GM23338 (cell line): ENCODE results near the gene ASTL. TPM values are rescaled to one million over a fixed set of nuclear protein-coding genes. Genes with fewer than 3 reads are reported as not detected.
A peak's percentile ranks its signal among the peaks of the same experiment; 100 is the strongest.

ENCODE experiments used
- ATAC-seq: fragments of 200-7000 bp; cut with Tn5 transposase; 3 replicates; pipeline ENCODE4 v1.9.1; 2020
- DNase-seq: peaks from one replicate; pipeline ENCODE4 v3.0.0-alpha.2; 2015; ENCODE audit warnings: low spot score
- H2AFZ ChIP-seq: fragments of 200-600 bp; sonication (generic); 2 replicates; pipeline ENCODE4 v1.8.0; 2016; ENCODE audit warnings: antibody characterized with exemption, mild to moderate bottlenecking, moderate library complexity
- H3F3A ChIP-seq: fragments of 200-600 bp; sonication (generic); replicated peaks from 2 replicates; pipeline ENCODE4 v1.8.0; 2017; ENCODE audit warnings: antibody characterized with exemption, mixed run types, low read depth
- H3K27ac ChIP-seq: fragments of 200-600 bp; sonication (generic); 2 replicates; pipeline ENCODE4 v1.6.1; 2016; ENCODE audit warnings: low read depth
- H3K27me3 ChIP-seq: fragments of 200-600 bp; sonication (generic); 2 replicates; pipeline ENCODE4 v1.8.0; 2016; ENCODE audit warnings: mild to moderate bottlenecking, mixed run types, moderate library complexity; ENCODE audit not compliant: insufficient read depth
- H3K36me3 ChIP-seq: fragments of 200-600 bp; sonication (generic); 2 replicates; pipeline ENCODE4 v1.8.0; 2016; ENCODE audit warnings: mild to moderate bottlenecking; ENCODE audit not compliant: insufficient read depth
- H3K4me1 ChIP-seq: fragments of 200-600 bp; sonication (generic); 2 replicates; pipeline ENCODE4 v1.8.0; 2016; ENCODE audit warnings: mild to moderate bottlenecking, moderate library complexity; ENCODE audit not compliant: insufficient read depth
- H3K4me2 ChIP-seq: fragments of 200-600 bp; sonication (generic); 2 replicates; pipeline ENCODE4 v1.7.1; 2017; ENCODE audit warnings: mixed run types
- H3K4me3 ChIP-seq: fragments of 200-600 bp; sonication (generic); 2 replicates; pipeline ENCODE4 v1.6.1; 2016; ENCODE audit warnings: mixed run types
- H3K79me2 ChIP-seq: fragments of 200-600 bp; sonication (generic); replicated peaks from 2 replicates; pipeline ENCODE4 v1.8.0; 2017; ENCODE audit warnings: mild to moderate bottlenecking; ENCODE audit not compliant: insufficient read depth
- H3K9me2 ChIP-seq: fragments of 200-600 bp; sonication (generic); 2 replicates; pipeline ENCODE4 v1.8.0; 2017; ENCODE audit not compliant: insufficient read depth
- H4K20me1 ChIP-seq: fragments of 200-600 bp; sonication (generic); replicated peaks from 2 replicates; pipeline ENCODE4 v1.8.0; 2017; ENCODE audit warnings: mild to moderate bottlenecking; ENCODE audit not compliant: insufficient read depth
- H3K27ac Mint-ChIP-seq: 2 replicates; pipeline ENCODE4 v1.8.0; 2020; ENCODE audit warnings: inconsistent platforms, mild to moderate bottlenecking, moderate library complexity, mixed read lengths
- H3K27me3 Mint-ChIP-seq: 3 replicates; pipeline ENCODE4 v1.8.0; 2022; ENCODE audit warnings: low read depth, mild to moderate bottlenecking, moderate library complexity, mixed read lengths, inconsistent platforms; ENCODE audit not compliant: insufficient read depth, poor library complexity
- H3K36me3 Mint-ChIP-seq: 3 replicates; pipeline ENCODE4 v1.8.0; 2021; ENCODE audit warnings: low read depth, mild to moderate bottlenecking, inconsistent platforms, moderate library complexity, mixed read lengths
- H3K4me1 Mint-ChIP-seq: 3 replicates; pipeline ENCODE4 v1.8.0; 2020; ENCODE audit warnings: mild to moderate bottlenecking, inconsistent platforms, mixed read lengths
- H3K4me3 Mint-ChIP-seq: 3 replicates; pipeline ENCODE4 v1.8.0; 2021; ENCODE audit warnings: moderate library complexity, mild to moderate bottlenecking, inconsistent platforms, mixed read lengths
- H3K9me3 Mint-ChIP-seq: 3 replicates; pipeline ENCODE4 v1.8.0; 2020; ENCODE audit warnings: moderate library complexity, mild to moderate bottlenecking, inconsistent platforms, mixed read lengths
- CREB1 ChIP-seq: fragments of 250-450 bp; sonication (Bioruptor Pico); IDR thresholded peaks from 2 replicates; pipeline ENCODE4 v1.5.0; 2020; ENCODE audit warnings: low read depth, mild to moderate bottlenecking, moderate library complexity
- CTCF ChIP-seq, 2 experiments: fragments of 200-600 bp in 1 of 2; sonication (generic) in 1 of 2; conservative IDR thresholded peaks; 2 replicates each; pipeline versions ENCODE4 v1.5.1 to v1.6.1; 2016 to 2017; ENCODE audit warnings: antibody characterized with exemption in 2 of 2, low read depth in 2 of 2, mild to moderate bottlenecking in 2 of 2, moderate library complexity in 1 of 2
- ETS1 ChIP-seq: IDR thresholded peaks from 2 replicates; pipeline ENCODE4 v1.6.1; 2016; ENCODE audit warnings: antibody characterized with exemption
- EZH2 ChIP-seq: fragments of 200-600 bp; sonication (generic); IDR thresholded peaks from one replicate; pipeline ENCODE4 v1.8.0; 2017; ENCODE audit warnings: antibody characterized with exemption, mild to moderate bottlenecking, low read depth; ENCODE audit not compliant: unreplicated experiment
- EZH2phosphoT487 ChIP-seq: fragments of 200-600 bp; sonication (generic); IDR thresholded peaks from one replicate; pipeline ENCODE4 v1.8.1; 2018; ENCODE audit warnings: antibody characterized with exemption; ENCODE audit not compliant: unreplicated experiment
- JUNB ChIP-seq: IDR thresholded peaks from one replicate; pipeline ENCODE4 v1.6.1; 2016; ENCODE audit warnings: antibody characterized with exemption; ENCODE audit not compliant: unreplicated experiment
- NANOG ChIP-seq: IDR thresholded peaks from 2 replicates; pipeline ENCODE4 v1.6.1; 2016; ENCODE audit warnings: antibody characterized with exemption, borderline replicate concordance
- POLR2AphosphoS5 ChIP-seq: IDR thresholded peaks from 2 replicates; pipeline ENCODE4 v1.6.1; 2016; ENCODE audit warnings: antibody characterized with exemption, low read depth
- STAT1 ChIP-seq: IDR thresholded peaks from one replicate; pipeline ENCODE4 v1.6.1; 2016; ENCODE audit warnings: antibody characterized with exemption; ENCODE audit not compliant: unreplicated experiment
- ZNF114 ChIP-seq: fragments of 250-450 bp; sonication (Bioruptor Pico); IDR thresholded peaks from 2 replicates; pipeline ENCODE4 v1.5.0; 2020; ENCODE audit warnings: mild to moderate bottlenecking, moderate library complexity
- ZNF331 ChIP-seq: fragments of 250-450 bp; sonication (Bioruptor Pico); IDR thresholded peaks from 2 replicates; pipeline ENCODE4 v1.5.0; 2020; ENCODE audit warnings: low read depth, mild to moderate bottlenecking, moderate library complexity
- polyA plus RNA-seq: library from polyadenylated mRNA; unstranded; fragments of >200 nt; fragmentation: Nextera tagmentation; extraction: Ambion mirVana; gene quantifications from 2 replicates; pipeline ENCODE4 v1.2.1, GENCODE V29; 2016
- total RNA-seq: library from RNA; depleted of rRNA; stranded (reverse); fragments of >200 nt; shearing (Covaris generic); gene quantifications from 2 replicates; pipeline ENCODE4 v1.2.3, GENCODE V29; 2014
- TF ChIP-seq, protein P1 (sequence below): fragments of 250-450 bp; sonication (Bioruptor Pico); IDR thresholded peaks from 2 replicates; pipeline ENCODE4 v1.5.0; 2020; ENCODE audit warnings: mild to moderate bottlenecking, moderate library complexity
- TF ChIP-seq, protein P2 (sequence below): IDR thresholded peaks from one replicate; pipeline ENCODE4 v1.6.1; 2018; ENCODE audit warnings: antibody characterized with exemption; ENCODE audit not compliant: unreplicated experiment

The ASTL gene
- total and polyA plus RNA-seq, 2 experiments from 2014 or later = 0.23 TPM; not detected in 1

DNA sequence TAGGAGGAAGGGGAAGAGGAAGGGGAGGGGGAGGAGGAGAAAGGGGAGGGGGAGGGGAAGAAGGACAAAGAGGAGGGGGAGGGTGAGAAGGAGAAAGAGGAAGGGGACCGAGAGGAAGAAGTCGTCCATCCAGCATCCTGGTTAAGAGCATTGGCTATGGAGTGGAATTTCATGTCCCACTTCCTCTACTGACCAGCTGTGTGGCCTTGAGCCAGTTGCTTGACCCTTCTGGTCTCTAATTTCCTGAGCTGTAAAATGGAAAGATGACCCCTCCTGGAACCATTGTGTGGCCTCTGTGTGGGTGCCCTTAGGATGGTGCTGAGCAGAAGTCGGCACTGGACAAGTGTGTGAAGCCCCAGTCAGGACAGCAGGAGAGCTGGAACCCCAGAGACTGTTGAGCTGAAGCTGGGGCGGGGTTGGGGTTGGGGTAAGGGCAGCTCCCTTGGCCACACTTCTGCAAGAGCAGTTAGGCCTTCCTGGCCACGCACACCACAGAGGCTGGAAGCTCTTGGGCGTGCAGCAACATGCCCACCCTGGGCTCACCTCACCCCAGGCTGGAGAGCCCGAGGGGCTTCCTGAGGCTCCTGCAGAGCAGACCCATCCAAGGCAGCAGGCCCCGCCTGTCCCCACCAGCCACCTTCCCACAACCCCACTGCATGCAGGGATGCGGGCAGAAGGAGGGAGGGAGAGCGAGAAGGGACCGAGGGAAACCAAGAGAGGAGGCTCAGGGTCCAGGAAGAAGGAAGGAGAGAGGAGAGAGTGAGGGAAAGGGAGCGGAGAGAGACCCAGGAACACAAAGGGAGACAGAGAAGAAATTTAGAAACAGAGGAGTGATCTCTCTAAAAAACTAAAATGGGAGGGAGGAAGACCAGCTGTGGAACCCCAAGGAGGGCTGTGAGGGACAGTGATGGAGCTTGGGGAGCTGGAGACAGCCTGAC lies 38.2 kb downstream of the ASTL start:
- peak; percentile 41 for DNase-seq
- H3K4me1 Mint-ChIP-seq = peaks cover 15% of the 10 kb centered on the region
- no peak overlapping the region for H3K4me3 Mint-ChIP-seq
- Histone ChIP-seq H3F3A (no peaks in the 10 kb centered on the region), H4K20me1 (no peaks in the 10 kb centered on the region), H3K27me3 (no peaks in the 10 kb centered on the region), H3K4me3 (no peak overlapping the region), H3K79me2 (no peaks in the 10 kb centered on the region), H3K4me2 (no peak overlapping the region), H2AFZ (peak overlapping the region; percentile 84; the same call in 1 of the 2 replicates), H3K4me1 (peaks cover 7% of the 10 kb centered on the region; the same call in 1 of the 2 replicates), H3K36me3 (no peaks in the 10 kb centered on the region), H3K27ac (no peak overlapping the region), H3K9me2 (no peaks in the 10 kb centered on the region)
- peaks cover 3% of the 10 kb centered on the region for H3K9me3 Mint-ChIP-seq
- H3K27ac Mint-ChIP-seq = no peak overlapping the region
- H3K27me3 Mint-ChIP-seq = peaks cover 6% of the 10 kb centered on the region
- no peak for TF ChIP-seq CREB1 (CRISPR knock-in tag)
- TF ChIP-seq POLR2AphosphoS5 = no peak
- no peak for TF ChIP-seq ETS1
- no peak for TF ChIP-seq STAT1
- TF ChIP-seq, protein P1, sequence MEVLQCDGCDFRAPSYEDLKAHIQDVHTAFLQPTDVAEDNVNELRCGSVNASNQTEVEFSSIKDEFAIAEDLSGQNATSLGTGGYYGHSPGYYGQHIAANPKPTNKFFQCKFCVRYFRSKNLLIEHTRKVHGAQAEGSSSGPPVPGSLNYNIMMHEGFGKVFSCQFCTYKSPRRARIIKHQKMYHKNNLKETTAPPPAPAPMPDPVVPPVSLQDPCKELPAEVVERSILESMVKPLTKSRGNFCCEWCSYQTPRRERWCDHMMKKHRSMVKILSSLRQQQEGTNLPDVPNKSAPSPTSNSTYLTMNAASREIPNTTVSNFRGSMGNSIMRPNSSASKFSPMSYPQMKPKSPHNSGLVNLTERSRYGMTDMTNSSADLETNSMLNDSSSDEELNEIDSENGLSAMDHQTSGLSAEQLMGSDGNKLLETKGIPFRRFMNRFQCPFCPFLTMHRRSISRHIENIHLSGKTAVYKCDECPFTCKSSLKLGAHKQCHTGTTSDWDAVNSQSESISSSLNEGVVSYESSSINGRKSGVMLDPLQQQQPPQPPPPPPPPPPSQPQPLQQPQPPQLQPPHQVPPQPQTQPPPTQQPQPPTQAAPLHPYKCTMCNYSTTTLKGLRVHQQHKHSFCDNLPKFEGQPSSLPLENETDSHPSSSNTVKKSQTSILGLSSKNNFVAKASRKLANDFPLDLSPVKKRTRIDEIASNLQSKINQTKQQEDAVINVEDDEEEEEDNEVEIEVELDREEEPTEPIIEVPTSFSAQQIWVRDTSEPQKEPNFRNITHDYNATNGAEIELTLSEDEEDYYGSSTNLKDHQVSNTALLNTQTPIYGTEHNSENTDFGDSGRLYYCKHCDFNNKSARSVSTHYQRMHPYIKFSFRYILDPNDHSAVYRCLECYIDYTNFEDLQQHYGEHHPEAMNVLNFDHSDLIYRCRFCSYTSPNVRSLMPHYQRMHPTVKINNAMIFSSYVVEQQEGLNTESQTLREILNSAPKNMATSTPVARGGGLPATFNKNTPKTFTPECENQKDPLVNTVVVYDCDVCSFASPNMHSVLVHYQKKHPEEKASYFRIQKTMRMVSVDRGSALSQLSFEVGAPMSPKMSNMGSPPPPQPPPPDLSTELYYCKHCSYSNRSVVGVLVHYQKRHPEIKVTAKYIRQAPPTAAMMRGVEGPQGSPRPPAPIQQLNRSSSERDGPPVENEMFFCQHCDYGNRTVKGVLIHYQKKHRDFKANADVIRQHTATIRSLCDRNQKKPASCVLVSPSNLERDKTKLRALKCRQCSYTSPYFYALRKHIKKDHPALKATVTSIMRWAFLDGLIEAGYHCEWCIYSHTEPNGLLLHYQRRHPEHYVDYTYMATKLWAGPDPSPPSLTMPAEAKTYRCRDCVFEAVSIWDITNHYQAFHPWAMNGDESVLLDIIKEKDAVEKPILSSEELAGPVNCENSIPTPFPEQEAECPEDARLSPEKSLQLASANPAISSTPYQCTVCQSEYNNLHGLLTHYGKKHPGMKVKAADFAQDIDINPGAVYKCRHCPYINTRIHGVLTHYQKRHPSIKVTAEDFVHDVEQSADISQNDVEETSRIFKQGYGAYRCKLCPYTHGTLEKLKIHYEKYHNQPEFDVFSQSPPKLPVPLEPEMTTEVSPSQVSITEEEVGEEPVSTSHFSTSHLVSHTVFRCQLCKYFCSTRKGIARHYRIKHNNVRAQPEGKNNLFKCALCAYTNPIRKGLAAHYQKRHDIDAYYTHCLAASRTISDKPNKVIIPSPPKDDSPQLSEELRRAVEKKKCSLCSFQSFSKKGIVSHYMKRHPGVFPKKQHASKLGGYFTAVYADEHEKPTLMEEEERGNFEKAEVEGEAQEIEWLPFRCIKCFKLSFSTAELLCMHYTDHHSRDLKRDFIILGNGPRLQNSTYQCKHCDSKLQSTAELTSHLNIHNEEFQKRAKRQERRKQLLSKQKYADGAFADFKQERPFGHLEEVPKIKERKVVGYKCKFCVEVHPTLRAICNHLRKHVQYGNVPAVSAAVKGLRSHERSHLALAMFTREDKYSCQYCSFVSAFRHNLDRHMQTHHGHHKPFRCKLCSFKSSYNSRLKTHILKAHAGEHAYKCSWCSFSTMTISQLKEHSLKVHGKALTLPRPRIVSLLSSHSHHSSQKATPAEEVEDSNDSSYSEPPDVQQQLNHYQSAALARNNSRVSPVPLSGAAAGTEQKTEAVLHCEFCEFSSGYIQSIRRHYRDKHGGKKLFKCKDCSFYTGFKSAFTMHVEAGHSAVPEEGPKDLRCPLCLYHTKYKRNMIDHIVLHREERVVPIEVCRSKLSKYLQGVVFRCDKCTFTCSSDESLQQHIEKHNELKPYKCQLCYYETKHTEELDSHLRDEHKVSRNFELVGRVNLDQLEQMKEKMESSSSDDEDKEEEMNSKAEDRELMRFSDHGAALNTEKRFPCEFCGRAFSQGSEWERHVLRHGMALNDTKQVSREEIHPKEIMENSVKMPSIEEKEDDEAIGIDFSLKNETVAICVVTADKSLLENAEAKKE (CRISPR knock-in tag) = no peak
- no peak for TF ChIP-seq NANOG
- no peak for TF ChIP-seq JUNB
- TF ChIP-seq CTCF (conservative IDR thresholded peaks at IDR 0.05; ENCODE audit: low read depth in 2 of 2) = no peak
- TF ChIP-seq ZNF331 = no peak
- TF ChIP-seq, protein P2, sequence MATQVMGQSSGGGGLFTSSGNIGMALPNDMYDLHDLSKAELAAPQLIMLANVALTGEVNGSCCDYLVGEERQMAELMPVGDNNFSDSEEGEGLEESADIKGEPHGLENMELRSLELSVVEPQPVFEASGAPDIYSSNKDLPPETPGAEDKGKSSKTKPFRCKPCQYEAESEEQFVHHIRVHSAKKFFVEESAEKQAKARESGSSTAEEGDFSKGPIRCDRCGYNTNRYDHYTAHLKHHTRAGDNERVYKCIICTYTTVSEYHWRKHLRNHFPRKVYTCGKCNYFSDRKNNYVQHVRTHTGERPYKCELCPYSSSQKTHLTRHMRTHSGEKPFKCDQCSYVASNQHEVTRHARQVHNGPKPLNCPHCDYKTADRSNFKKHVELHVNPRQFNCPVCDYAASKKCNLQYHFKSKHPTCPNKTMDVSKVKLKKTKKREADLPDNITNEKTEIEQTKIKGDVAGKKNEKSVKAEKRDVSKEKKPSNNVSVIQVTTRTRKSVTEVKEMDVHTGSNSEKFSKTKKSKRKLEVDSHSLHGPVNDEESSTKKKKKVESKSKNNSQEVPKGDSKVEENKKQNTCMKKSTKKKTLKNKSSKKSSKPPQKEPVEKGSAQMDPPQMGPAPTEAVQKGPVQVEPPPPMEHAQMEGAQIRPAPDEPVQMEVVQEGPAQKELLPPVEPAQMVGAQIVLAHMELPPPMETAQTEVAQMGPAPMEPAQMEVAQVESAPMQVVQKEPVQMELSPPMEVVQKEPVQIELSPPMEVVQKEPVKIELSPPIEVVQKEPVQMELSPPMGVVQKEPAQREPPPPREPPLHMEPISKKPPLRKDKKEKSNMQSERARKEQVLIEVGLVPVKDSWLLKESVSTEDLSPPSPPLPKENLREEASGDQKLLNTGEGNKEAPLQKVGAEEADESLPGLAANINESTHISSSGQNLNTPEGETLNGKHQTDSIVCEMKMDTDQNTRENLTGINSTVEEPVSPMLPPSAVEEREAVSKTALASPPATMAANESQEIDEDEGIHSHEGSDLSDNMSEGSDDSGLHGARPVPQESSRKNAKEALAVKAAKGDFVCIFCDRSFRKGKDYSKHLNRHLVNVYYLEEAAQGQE = no peak
- no peak for TF ChIP-seq EZH2phosphoT487
- no peak for TF ChIP-seq EZH2
- no peak for TF ChIP-seq ZNF114 (CRISPR knock-in tag)
- ATAC-seq = no peak
- H3K36me3 Mint-ChIP-seq = no peaks in the 10 kb centered on the region; the same call in 2 of the 3 replicates
